DMS153 (cell line): ENCODE results near the gene IL22RA1.

ENCODE experiments used
- DNase-seq: peaks from one replicate; lab custom pipeline; 2025; lab: John Stamatoyannopoulos, UW

Gene IL22RA1

GRCh38 chr1:24167008-24167407, 24.1 kb upstream of the IL22RA1 start:
- DNase-seq = no peak

- DNase-seq = no peak
These were observed 22.6 kb upstream of the IL22RA1 start for GRCh38 chr1:24165500-24165899.

GRCh38 chr1:24164004-24164403, 21.1 kb upstream of the IL22RA1 start:
- DNase-seq = no peak

GRCh38 chr1:24162201-24162600, 19.3 kb upstream of the IL22RA1 start:
- no peak for DNase-seq

- DNase-seq = no peak
These were observed 18.3 kb upstream of the IL22RA1 start for GRCh38 chr1:24161270-24161669.

- DNase-seq = no peak
These were observed 16.4 kb upstream of the IL22RA1 start for GRCh38 chr1:24159366-24159765.

GRCh38 chr1:24157918-24158481, 15.1 kb upstream of the IL22RA1 start:
- DNase-seq = no peak

GRCh38 chr1:24156542-24157260, 13.8 kb upstream of the IL22RA1 start:
- no peak for DNase-seq

GRCh38 chr1:24155011-24155782, 12.3 kb upstream of the IL22RA1 start:
- DNase-seq = peak; percentile 35

GRCh38 chr1:24154215-24154614, 11.3 kb upstream of the IL22RA1 start:
- DNase-seq = peak; percentile 48

- DNase-seq = no peak
These were observed 9.9 kb upstream of the IL22RA1 start for GRCh38 chr1:24152631-24153494.

- peak; percentile 86 for DNase-seq
These were observed 8.2 kb upstream of the IL22RA1 start for GRCh38 chr1:24151175-24151533.

- peak; percentile 85 for DNase-seq
These were observed 7.6 kb upstream of the IL22RA1 start for GRCh38 chr1:24150234-24151174.

- DNase-seq = no peak
These were observed 6.9 kb upstream of the IL22RA1 start for GRCh38 chr1:24149866-24150233.

- no peak for DNase-seq
These were observed 4.9 kb upstream of the IL22RA1 start for GRCh38 chr1:24147816-24148215.

- DNase-seq = no peak
These were observed 4.3 kb upstream of the IL22RA1 start for GRCh38 chr1:24147194-24147593.

GRCh38 chr1:24141311-24141997, 1.5 kb downstream of the IL22RA1 start:
- no peak for DNase-seq

GRCh38 chr1:24140741-24141181, 2.2 kb downstream of the IL22RA1 start:
- DNase-seq = no peak

- DNase-seq = no peak
These were observed 3.0 kb downstream of the IL22RA1 start for GRCh38 chr1:24139841-24140425.

GRCh38 chr1:24139222-24139489, 3.8 kb downstream of the IL22RA1 start:
- DNase-seq = no peak
